HCT116 (cell line): ENCODE results near the gene KCNQ4. TPM values are rescaled to one million over a fixed set of nuclear protein-coding genes. Genes with fewer than 3 reads are reported as not detected.

ENCODE experiments used
- ATAC-seq: fragments of 200-7000 bp; cut with Tn5 transposase; 2 replicates; pipeline ENCODE4 v1.9.1; 2020; ENCODE audit warnings: mild to moderate bottlenecking, moderate library complexity
- BruUV-seq: library from RNA; stranded (reverse); fragments of 400-500 nt; replicated peaks from 2 replicates; lab custom pipeline; 2021; lab: Mats Ljungman, UMichigan
- CTCF ChIA-PET: fragments of 300-600 bp; sonication (Branson Sonifier 250); formaldehyde crosslinking; loops from one replicate; lab custom pipeline; 2021; ENCODE audit warnings: antibody characterized with exemption; lab: Charles Lee
- POLR2A ChIA-PET: fragments of 300-600, 350-600 bp; sonication (Branson Sonifier 250); formaldehyde crosslinking; loops from one replicate; lab custom pipeline; 2021; ENCODE audit warnings: antibody characterized with exemption; lab: Charles Lee
- RAD21 ChIA-PET, 2 experiments: fragments of 300-600 bp; sonication (Branson Sonifier 250); formaldehyde crosslinking; loops; one replicate each; lab custom pipeline; 2023; ENCODE audit warnings: low total read pairs in 2 of 2; ENCODE audit not compliant: uncharacterized antibody in 2 of 2, unreplicated experiment in 2 of 2, low non-redundant PET in 1 of 2; lab: Charles Lee
- DNase-seq: peaks from one replicate; pipeline ENCODE4 v3.0.0-alpha.2; 2010; ENCODE audit warnings: low read depth, low spot score
- H2AFZ ChIP-seq: fragments of 200-600 bp; shearing (Covaris generic), sonication (generic); 2 replicates; pipeline ENCODE4 v1.6.1; 2017; ENCODE audit warnings: low read depth, mixed run types, mixed read lengths, antibody characterized with exemption, low read length; ENCODE audit not compliant: poor library complexity, severe bottlenecking
- H3K27ac ChIP-seq: 2 replicates; pipeline ENCODE4 v1.5.1; 2012; ENCODE audit warnings: low read depth, low read length
- H3K27me3 ChIP-seq: fragments of 200-600 bp; sonication (generic); 2 replicates; pipeline ENCODE4 v1.6.1; 2016; ENCODE audit warnings: mixed run types, low read length, mixed read lengths; ENCODE audit not compliant: insufficient read depth
- H3K36me3 ChIP-seq, 2 experiments: fragments of 200-500 bp in 1 of 2; fragments of 200-600 bp in 1 of 2; sonication (Bioruptor generic) in 1 of 2; sonication (generic) in 1 of 2; 2 replicates each; pipeline versions ENCODE4 v1.5.1 to v1.6.1; 2014 to 2016; ENCODE audit warnings: low read length in 2 of 2, inconsistent platforms in 1 of 2, mixed read lengths in 1 of 2, mixed run types in 1 of 2; ENCODE audit not compliant: insufficient read depth in 2 of 2, control insufficient read depth in 1 of 2
- H3K4me1 ChIP-seq, 2 experiments: fragments of 200-600 bp in 1 of 2; sonication (generic) in 1 of 2; 2 replicates each; pipeline versions ENCODE4 v1.5.1 to v1.6.1; 2012 to 2017; ENCODE audit warnings: low read length in 2 of 2, inconsistent platforms in 1 of 2, mild to moderate bottlenecking in 1 of 2, mixed read lengths in 1 of 2, mixed run types in 1 of 2, moderate library complexity in 1 of 2; ENCODE audit not compliant: insufficient read depth in 2 of 2, control insufficient read depth in 1 of 2
- H3K4me2 ChIP-seq: fragments of 200-600 bp; sonication (generic); 2 replicates; pipeline ENCODE4 v1.6.1; 2017; ENCODE audit warnings: mixed run types, low read length, mixed read lengths
- H3K4me3 ChIP-seq, 2 experiments: fragments of 200-600 bp in 1 of 2; sonication (generic) in 1 of 2; replicated peaks in 1 of 2; 2 replicates each; pipeline ENCODE4 v1.5.1; 2011 to 2016; ENCODE audit warnings: low read length in 2 of 2, control low read depth in 1 of 2, low read depth in 1 of 2, mild to moderate bottlenecking in 1 of 2, mixed read lengths in 1 of 2, mixed run types in 1 of 2
- H3K79me2 ChIP-seq: fragments of 200-600 bp; sonication (generic); 2 replicates; pipeline ENCODE4 v1.6.1; 2017; ENCODE audit warnings: mild to moderate bottlenecking, mixed run types, low read length, moderate library complexity, mixed read lengths; ENCODE audit not compliant: insufficient read depth
- H3K9ac ChIP-seq: fragments of 200-600 bp; sonication (generic); 2 replicates; pipeline ENCODE4 v1.6.1; 2016; ENCODE audit warnings: low read length, mixed read lengths
- H3K9me2 ChIP-seq: fragments of 200-600 bp; sonication (generic), shearing (Covaris generic); 2 replicates; pipeline ENCODE4 v1.6.1; 2017; ENCODE audit warnings: mixed run types, mild to moderate bottlenecking, moderate library complexity; ENCODE audit not compliant: insufficient read depth
- H3K9me3 ChIP-seq, 2 experiments: fragments of 200-500 bp in 1 of 2; fragments of 200-600 bp in 1 of 2; sonication (Bioruptor generic) in 1 of 2; sonication (generic) in 1 of 2; 2 replicates each; pipeline ENCODE4 v1.6.1; 2014 to 2017; ENCODE audit warnings: low read length in 2 of 2, mixed read lengths in 2 of 2, inconsistent platforms in 1 of 2, low read depth in 1 of 2, mild to moderate bottlenecking in 1 of 2, mixed run types in 1 of 2, moderate library complexity in 1 of 2; ENCODE audit not compliant: control insufficient read depth in 1 of 2, insufficient read depth in 1 of 2
- H4K20me1 ChIP-seq: fragments of 200-600 bp; sonication (generic), shearing (Covaris generic); 2 replicates; pipeline ENCODE4 v1.6.1; 2017; ENCODE audit warnings: mixed run types, mild to moderate bottlenecking, moderate library complexity; ENCODE audit not compliant: insufficient read depth
- CBX3 ChIP-seq: IDR thresholded peaks from 2 replicates; pipeline ENCODE4 v1.6.1; 2012; ENCODE audit warnings: low read depth
- EGR1 ChIP-seq: IDR thresholded peaks from 2 replicates; pipeline ENCODE4 v1.6.1; 2012; ENCODE audit warnings: low read depth
- ELF1 ChIP-seq: IDR thresholded peaks from 2 replicates; pipeline ENCODE4 v1.6.1; 2012; ENCODE audit warnings: low read depth, borderline replicate concordance
- EZH2 ChIP-seq: fragments of 200-600 bp; sonication (generic); IDR thresholded peaks from 2 replicates; pipeline ENCODE4 v1.6.1; 2017; ENCODE audit warnings: antibody characterized with exemption, mixed run types
- EZH2phosphoT487 ChIP-seq: fragments of 200-600 bp; IDR thresholded peaks from 2 replicates; pipeline ENCODE4 v1.6.1; 2018; ENCODE audit warnings: antibody characterized with exemption, borderline replicate concordance
- FOSL1 ChIP-seq: IDR thresholded peaks from 2 replicates; pipeline ENCODE4 v1.6.1; 2012; ENCODE audit warnings: low read depth
- JUND ChIP-seq: IDR thresholded peaks from 2 replicates; pipeline ENCODE4 v1.6.1; 2012
- POLR2A ChIP-seq: IDR thresholded peaks from 2 replicates; pipeline ENCODE4 v1.7.0; 2011; ENCODE audit warnings: borderline replicate concordance; ENCODE audit not compliant: insufficient read depth, insufficient read length; ENCODE audit errors: extremely low read depth
- POLR2AphosphoS5 ChIP-seq: IDR thresholded peaks from 2 replicates; pipeline ENCODE4 v1.6.1; 2011; ENCODE audit warnings: mild to moderate bottlenecking, low read depth, low read length, moderate library complexity
- RAD21 ChIP-seq: IDR thresholded peaks from 2 replicates; pipeline ENCODE4 v1.6.1; 2012; ENCODE audit warnings: low read depth, mild to moderate bottlenecking
- SIN3A ChIP-seq: IDR thresholded peaks from 2 replicates; pipeline ENCODE4 v1.6.1; 2012; ENCODE audit warnings: low read depth
- SRF ChIP-seq: IDR thresholded peaks from 2 replicates; pipeline ENCODE4 v1.6.1; 2012; ENCODE audit warnings: low read depth
- YY1 ChIP-seq: IDR thresholded peaks from 2 replicates; pipeline ENCODE4 v1.6.1; 2011; ENCODE audit warnings: low read length, low read depth, moderate library complexity, mild to moderate bottlenecking; ENCODE audit not compliant: insufficient replicate concordance; ENCODE audit errors: extremely low read depth
- ZFX ChIP-seq: fragments of 450-650 bp; IDR thresholded peaks from 2 replicates; pipeline ENCODE4 v1.6.1; 2017
- ZNF274 ChIP-seq: fragments of 200-500 bp; sonication (Bioruptor generic); IDR thresholded peaks from 2 replicates; pipeline ENCODE4 v1.6.1; 2014; ENCODE audit warnings: mild to moderate bottlenecking, low read depth, low read length, inconsistent platforms
- intact Hi-C: fragments of 100-400 bp; cut with micrococcal nuclease; formaldehyde crosslinking; loops from 2 replicates; pipeline ENCODE4 v1.10.0; 2022
- total RNA-seq: library from RNA; stranded (reverse); gene quantifications from one replicate; pipeline ENCODE4 v1.2.1, GENCODE V29; 2021; ENCODE audit not compliant: unreplicated experiment
- TF ChIP-seq, protein P1 (sequence below): IDR thresholded peaks from 2 replicates; pipeline ENCODE4 v1.6.1; 2011; ENCODE audit warnings: mild to moderate bottlenecking, low read length, moderate library complexity; ENCODE audit not compliant: insufficient replicate concordance; ENCODE audit errors: extremely low read depth
- TF ChIP-seq, protein P2 (sequence below): IDR thresholded peaks from 2 replicates; pipeline ENCODE4 v1.6.1; 2012
- TF ChIP-seq, protein P3 (sequence below): IDR thresholded peaks from 2 replicates; pipeline ENCODE4 v1.6.1; 2012; ENCODE audit warnings: low read depth

Gene KCNQ4
- total RNA-seq, 1 experiment from 2014 or later, result 4.1 TPM

DNA sequence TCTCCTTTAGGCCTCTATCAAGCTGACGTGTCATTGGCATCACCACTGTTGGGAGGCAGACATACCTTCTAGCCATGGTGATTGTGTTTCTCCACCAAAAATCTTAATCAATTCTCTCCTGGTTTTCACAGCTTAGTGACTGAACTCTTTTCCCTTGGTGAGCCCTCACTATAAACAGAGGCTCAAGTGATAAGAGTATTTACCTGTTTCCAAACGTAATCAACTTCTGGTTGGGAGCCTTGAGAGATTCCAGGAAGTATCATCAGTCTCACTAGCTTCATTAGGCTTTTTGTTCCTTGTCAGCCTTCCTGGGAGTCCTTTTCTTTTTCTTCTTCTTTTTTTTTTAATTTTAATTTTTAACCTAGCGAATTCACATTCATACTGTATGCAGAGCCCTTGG lies 33.8 kb upstream of the KCNQ4 start:
- H3K4me3 ChIP-seq, result no peak overlapping the region
- H3K4me1 ChIP-seq, result peaks cover 4% of the 10 kb centered on the region in 2 experiments; a peak in 2 of 4 replicates
- no peaks in the 10 kb centered on the region for H3K27me3 ChIP-seq
- H3K9ac ChIP-seq, result no peak overlapping the region
- no peak overlapping the region for H3K4me2 ChIP-seq
- no TSS peak for BruUV-seq
- ChIA-PET POLR2A (no interaction called here), RAD21 (no interaction called here), CTCF (no interaction called here)
- no peak for ATAC-seq
- H4K20me1 ChIP-seq, result no peaks in the 10 kb centered on the region
- intact Hi-C loops, result no loop called here
- H3K9me3 ChIP-seq, result no peaks in the 10 kb centered on the region
- H2AFZ ChIP-seq, result no peak overlapping the region
- peaks cover 15 to 17% of the 10 kb centered on the region in 2 experiments for H3K36me3 ChIP-seq
- no peak for DNase-seq
- H3K9me2 ChIP-seq, result no peaks in the 10 kb centered on the region
- no peak for TF ChIP-seq CBX3
- TF ChIP-seq YY1, result no peak
- no peak for TF ChIP-seq POLR2A
- no peak for TF ChIP-seq FOSL1
- no peak for TF ChIP-seq POLR2AphosphoS5
- TF ChIP-seq, protein P1, sequence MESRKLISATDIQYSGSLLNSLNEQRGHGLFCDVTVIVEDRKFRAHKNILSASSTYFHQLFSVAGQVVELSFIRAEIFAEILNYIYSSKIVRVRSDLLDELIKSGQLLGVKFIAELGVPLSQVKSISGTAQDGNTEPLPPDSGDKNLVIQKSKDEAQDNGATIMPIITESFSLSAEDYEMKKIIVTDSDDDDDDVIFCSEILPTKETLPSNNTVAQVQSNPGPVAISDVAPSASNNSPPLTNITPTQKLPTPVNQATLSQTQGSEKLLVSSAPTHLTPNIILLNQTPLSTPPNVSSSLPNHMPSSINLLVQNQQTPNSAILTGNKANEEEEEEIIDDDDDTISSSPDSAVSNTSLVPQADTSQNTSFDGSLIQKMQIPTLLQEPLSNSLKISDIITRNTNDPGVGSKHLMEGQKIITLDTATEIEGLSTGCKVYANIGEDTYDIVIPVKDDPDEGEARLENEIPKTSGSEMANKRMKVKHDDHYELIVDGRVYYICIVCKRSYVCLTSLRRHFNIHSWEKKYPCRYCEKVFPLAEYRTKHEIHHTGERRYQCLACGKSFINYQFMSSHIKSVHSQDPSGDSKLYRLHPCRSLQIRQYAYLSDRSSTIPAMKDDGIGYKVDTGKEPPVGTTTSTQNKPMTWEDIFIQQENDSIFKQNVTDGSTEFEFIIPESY, result no peak
- TF ChIP-seq, protein P2, sequence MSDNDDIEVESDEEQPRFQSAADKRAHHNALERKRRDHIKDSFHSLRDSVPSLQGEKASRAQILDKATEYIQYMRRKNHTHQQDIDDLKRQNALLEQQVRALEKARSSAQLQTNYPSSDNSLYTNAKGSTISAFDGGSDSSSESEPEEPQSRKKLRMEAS, result no peak
- TF ChIP-seq, protein P3, sequence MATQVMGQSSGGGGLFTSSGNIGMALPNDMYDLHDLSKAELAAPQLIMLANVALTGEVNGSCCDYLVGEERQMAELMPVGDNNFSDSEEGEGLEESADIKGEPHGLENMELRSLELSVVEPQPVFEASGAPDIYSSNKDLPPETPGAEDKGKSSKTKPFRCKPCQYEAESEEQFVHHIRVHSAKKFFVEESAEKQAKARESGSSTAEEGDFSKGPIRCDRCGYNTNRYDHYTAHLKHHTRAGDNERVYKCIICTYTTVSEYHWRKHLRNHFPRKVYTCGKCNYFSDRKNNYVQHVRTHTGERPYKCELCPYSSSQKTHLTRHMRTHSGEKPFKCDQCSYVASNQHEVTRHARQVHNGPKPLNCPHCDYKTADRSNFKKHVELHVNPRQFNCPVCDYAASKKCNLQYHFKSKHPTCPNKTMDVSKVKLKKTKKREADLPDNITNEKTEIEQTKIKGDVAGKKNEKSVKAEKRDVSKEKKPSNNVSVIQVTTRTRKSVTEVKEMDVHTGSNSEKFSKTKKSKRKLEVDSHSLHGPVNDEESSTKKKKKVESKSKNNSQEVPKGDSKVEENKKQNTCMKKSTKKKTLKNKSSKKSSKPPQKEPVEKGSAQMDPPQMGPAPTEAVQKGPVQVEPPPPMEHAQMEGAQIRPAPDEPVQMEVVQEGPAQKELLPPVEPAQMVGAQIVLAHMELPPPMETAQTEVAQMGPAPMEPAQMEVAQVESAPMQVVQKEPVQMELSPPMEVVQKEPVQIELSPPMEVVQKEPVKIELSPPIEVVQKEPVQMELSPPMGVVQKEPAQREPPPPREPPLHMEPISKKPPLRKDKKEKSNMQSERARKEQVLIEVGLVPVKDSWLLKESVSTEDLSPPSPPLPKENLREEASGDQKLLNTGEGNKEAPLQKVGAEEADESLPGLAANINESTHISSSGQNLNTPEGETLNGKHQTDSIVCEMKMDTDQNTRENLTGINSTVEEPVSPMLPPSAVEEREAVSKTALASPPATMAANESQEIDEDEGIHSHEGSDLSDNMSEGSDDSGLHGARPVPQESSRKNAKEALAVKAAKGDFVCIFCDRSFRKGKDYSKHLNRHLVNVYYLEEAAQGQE, result no peak
- TF ChIP-seq EZH2, result no peak
- TF ChIP-seq JUND, result no peak
- TF ChIP-seq ZFX, result no peak
- no peak for TF ChIP-seq EGR1
- TF ChIP-seq SRF, result no peak
- TF ChIP-seq ELF1, result no peak
- TF ChIP-seq EZH2phosphoT487, result no peak
- no peak for TF ChIP-seq SIN3A
- no peak for TF ChIP-seq RAD21
- no peak for TF ChIP-seq ZNF274
- no peaks in the 10 kb centered on the region; the same call in 1 of the 2 replicates for H3K79me2 ChIP-seq
- H3K27ac ChIP-seq, result no peak overlapping the region
